Smooth muscle cell (in vitro differentiated cells): ENCODE measurements around the gene CARD11. TPM values are rescaled to one million over a fixed set of nuclear protein-coding genes. Genes with fewer than 3 reads are reported as not detected.

Source experiments
- DNase-seq: peaks from one replicate; lab custom pipeline; 2025; ENCODE audit not compliant: unreplicated experiment; lab: John Stamatoyannopoulos, UW
- H2AFZ ChIP-seq: fragments of 200-600 bp; sonication (generic); 2 replicates; pipeline ENCODE4 v1.6.0; 2016; ENCODE audit warnings: antibody characterized with exemption, low read depth, mild to moderate bottlenecking
- H3F3A ChIP-seq: fragments of 200-600 bp; sonication (generic); 2 replicates; pipeline ENCODE4 v1.6.0; 2017; ENCODE audit warnings: antibody characterized with exemption, low read depth
- H3K27ac ChIP-seq: fragments of 200-600 bp; sonication (generic); 2 replicates; pipeline ENCODE4 v1.5.1; 2016; ENCODE audit warnings: low read depth, mild to moderate bottlenecking
- H3K27me3 ChIP-seq: fragments of 200-600 bp; sonication (generic); 2 replicates; pipeline ENCODE4 v1.6.1; 2016; ENCODE audit warnings: low read depth, mild to moderate bottlenecking
- H3K36me3 ChIP-seq: fragments of 200-600 bp; sonication (generic); 2 replicates; pipeline ENCODE4 v1.5.1; 2016; ENCODE audit warnings: low read depth
- H3K4me1 ChIP-seq: fragments of 200-600 bp; sonication (generic); 2 replicates; pipeline ENCODE4 v1.5.1; 2016; ENCODE audit warnings: low read depth
- H3K4me2 ChIP-seq: fragments of 200-600 bp; sonication (generic); 2 replicates; pipeline ENCODE4 v1.6.0; 2016; ENCODE audit warnings: mild to moderate bottlenecking
- H3K4me3 ChIP-seq: fragments of 200-600 bp; sonication (generic); 2 replicates; pipeline ENCODE4 v1.5.1; 2016; ENCODE audit warnings: mild to moderate bottlenecking
- H3K79me2 ChIP-seq: fragments of 200-600 bp; sonication (generic); 2 replicates; pipeline ENCODE4 v1.6.0; 2016; ENCODE audit warnings: low read depth, mild to moderate bottlenecking
- H3K9ac ChIP-seq: fragments of 200-600 bp; sonication (generic); 2 replicates; pipeline ENCODE4 v1.6.0; 2016; ENCODE audit warnings: low read depth
- H3K9me3 ChIP-seq: fragments of 200-600 bp; sonication (generic); replicated peaks from 2 replicates; pipeline ENCODE4 v1.5.1; 2016; ENCODE audit warnings: low read depth
- H4K20me1 ChIP-seq: fragments of 200-600 bp; sonication (generic); 2 replicates; pipeline ENCODE4 v1.6.0; 2016; ENCODE audit warnings: low read depth
- WGBS: methylation state at CpG from one replicate; pipeline ENCODE4 v1.1.7; 2016; ENCODE audit warnings: low lambda C conversion rate; 5-methylcytosine and 5-hydroxymethylcytosine counted together
- polyA plus RNA-seq: library from polyadenylated mRNA; unstranded; fragments of >200 nt; fragmentation: Nextera tagmentation; extraction: Ambion mirVana; gene quantifications from 2 replicates; pipeline ENCODE4 v1.2.1, GENCODE V29; 2016
- total RNA-seq: library from RNA; depleted of rRNA; stranded (reverse); fragments of >200 nt; gene quantifications from 2 replicates; pipeline ENCODE4 v1.2.3, GENCODE V29; 2014
- TF ChIP-seq, protein P1 (sequence below): fragments of 200-600 bp; sonication (generic); IDR thresholded peaks from 2 replicates; pipeline ENCODE4 v1.5.1; 2017; ENCODE audit warnings: borderline replicate concordance, mild to moderate bottlenecking, antibody characterized with exemption; ENCODE audit not compliant: insufficient read depth, poor library complexity, severe bottlenecking

Gene CARD11
- total and polyA plus RNA-seq, 2 experiments from 2014 or later, result 1.3 to 2.4 TPM

DNA sequence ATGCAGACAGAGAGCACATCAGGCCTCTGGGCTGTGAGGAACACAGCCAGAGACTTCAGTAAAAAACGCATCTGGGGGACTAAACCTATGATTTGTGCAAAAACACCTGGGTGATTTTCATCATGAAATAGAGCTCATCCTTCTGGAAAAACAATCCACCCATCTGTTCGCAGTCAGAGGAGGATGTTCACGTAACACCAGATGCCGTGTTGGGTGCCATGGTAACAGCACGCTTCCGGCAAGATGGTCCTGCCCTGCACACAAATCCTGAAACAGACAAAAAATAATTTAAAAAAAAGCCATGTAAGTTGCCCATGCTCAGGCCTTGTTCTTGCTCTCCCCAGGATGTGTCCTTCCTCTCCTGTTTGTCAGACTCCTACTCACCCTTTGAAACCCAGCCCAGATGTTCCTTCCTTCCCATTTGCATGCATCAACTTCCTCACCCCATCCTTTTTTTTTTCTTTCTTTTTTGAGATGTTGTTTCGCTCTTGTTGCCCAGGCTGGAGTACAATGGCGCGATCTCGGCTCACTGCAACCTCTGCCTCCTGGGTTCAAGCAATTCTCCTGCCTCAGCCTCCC lies 171.3 kb downstream of the CARD11 start:
- Histone ChIP-seq H3K4me2 (no peak overlapping the region), H3K79me2 (no peaks in the 10 kb centered on the region), H4K20me1 (no peaks in the 10 kb centered on the region), H2AFZ (no peak overlapping the region), H3K36me3 (no peaks in the 10 kb centered on the region), H3F3A (peaks cover 17% of the 10 kb centered on the region), H3K4me1 (no peaks in the 10 kb centered on the region), H3K9me3 (no peaks in the 10 kb centered on the region), H3K27me3 (no peaks in the 10 kb centered on the region), H3K4me3 (no peak overlapping the region), H3K9ac (no peak overlapping the region), H3K27ac (no peak overlapping the region)
- WGBS, result 92% methylated on average over 10 of the region's 10 CpGs
- DNase-seq, result no peak
- TF ChIP-seq, protein P1, sequence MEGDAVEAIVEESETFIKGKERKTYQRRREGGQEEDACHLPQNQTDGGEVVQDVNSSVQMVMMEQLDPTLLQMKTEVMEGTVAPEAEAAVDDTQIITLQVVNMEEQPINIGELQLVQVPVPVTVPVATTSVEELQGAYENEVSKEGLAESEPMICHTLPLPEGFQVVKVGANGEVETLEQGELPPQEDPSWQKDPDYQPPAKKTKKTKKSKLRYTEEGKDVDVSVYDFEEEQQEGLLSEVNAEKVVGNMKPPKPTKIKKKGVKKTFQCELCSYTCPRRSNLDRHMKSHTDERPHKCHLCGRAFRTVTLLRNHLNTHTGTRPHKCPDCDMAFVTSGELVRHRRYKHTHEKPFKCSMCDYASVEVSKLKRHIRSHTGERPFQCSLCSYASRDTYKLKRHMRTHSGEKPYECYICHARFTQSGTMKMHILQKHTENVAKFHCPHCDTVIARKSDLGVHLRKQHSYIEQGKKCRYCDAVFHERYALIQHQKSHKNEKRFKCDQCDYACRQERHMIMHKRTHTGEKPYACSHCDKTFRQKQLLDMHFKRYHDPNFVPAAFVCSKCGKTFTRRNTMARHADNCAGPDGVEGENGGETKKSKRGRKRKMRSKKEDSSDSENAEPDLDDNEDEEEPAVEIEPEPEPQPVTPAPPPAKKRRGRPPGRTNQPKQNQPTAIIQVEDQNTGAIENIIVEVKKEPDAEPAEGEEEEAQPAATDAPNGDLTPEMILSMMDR, result no peak

DNA sequence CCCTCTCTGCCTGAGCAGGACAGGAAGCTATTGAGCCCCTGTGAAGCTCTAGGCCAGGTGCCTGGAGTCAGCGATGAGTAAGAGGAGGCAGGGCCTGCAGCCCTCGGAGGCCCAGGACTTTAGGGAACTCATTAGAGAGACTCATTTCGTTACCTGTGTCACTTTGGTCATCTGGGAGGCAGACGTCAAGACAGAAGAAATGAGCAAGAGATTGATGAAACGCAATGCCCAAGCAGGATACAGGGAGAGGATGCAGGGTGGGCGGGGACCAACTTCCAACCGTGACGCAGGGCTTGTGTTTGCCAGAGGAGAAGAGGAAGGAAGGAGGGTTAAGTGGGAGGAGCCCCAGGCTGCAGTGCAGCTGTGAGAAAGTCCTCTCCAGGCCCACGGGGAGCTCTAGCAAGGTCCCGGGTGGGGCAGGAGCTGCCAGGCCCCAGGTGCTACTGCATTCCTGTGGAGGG lies 173.2 kb downstream of the CARD11 start:
- no peaks in the 10 kb centered on the region for H3K79me2 ChIP-seq
- TF ChIP-seq, protein P1, result no peak
- no peaks in the 10 kb centered on the region for H3K27me3 ChIP-seq
- H3F3A ChIP-seq, result peaks cover 17% of the 10 kb centered on the region
- no peak overlapping the region for H3K9ac ChIP-seq
- no peaks in the 10 kb centered on the region for H4K20me1 ChIP-seq
- no peak overlapping the region for H3K27ac ChIP-seq
- no peaks in the 10 kb centered on the region for H3K36me3 ChIP-seq
- H2AFZ ChIP-seq, result no peak overlapping the region
- H3K9me3 ChIP-seq, result no peaks in the 10 kb centered on the region
- no peak overlapping the region for H3K4me2 ChIP-seq
- DNase-seq, result no peak
- H3K4me3 ChIP-seq, result no peak overlapping the region
- H3K4me1 ChIP-seq, result no peaks in the 10 kb centered on the region
- WGBS, result 34% methylated on average over 10 of the region's 10 CpGs

DNA sequence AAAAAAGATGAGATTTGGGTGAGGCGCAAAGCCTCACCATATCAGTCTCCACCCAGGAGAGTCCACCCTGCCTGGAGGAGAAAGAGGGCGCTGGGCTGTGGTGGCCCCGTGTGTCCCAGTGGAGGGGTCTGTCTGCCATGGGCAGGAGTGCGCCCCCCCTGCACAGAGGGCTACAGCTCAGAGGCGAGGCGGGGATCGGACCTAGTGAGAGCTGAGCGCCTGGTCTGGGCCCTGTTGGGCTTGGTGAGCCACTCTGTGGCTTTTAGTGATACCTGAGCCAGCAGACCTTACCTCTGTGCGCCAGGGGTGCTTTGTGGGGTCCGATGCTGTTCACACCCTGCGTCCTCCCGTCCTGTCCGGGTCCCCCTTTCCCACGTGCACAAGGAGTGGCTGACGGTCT lies 173.7 kb downstream of the CARD11 start:
- no peak overlapping the region for H3K9ac ChIP-seq
- no peaks in the 10 kb centered on the region for H3K36me3 ChIP-seq
- TF ChIP-seq, protein P1, result no peak
- no peaks in the 10 kb centered on the region for H3K79me2 ChIP-seq
- no peak overlapping the region for H3K4me3 ChIP-seq
- H3K27ac ChIP-seq, result no peak overlapping the region
- peaks cover 15% of the 10 kb centered on the region for H3F3A ChIP-seq
- no peak overlapping the region for H3K4me2 ChIP-seq
- H3K9me3 ChIP-seq, result no peaks in the 10 kb centered on the region
- H2AFZ ChIP-seq, result no peak overlapping the region
- no peaks in the 10 kb centered on the region for H4K20me1 ChIP-seq
- WGBS, result 94% methylated on average over 15 of the region's 15 CpGs
- no peak for DNase-seq
- H3K27me3 ChIP-seq, result no peaks in the 10 kb centered on the region
- H3K4me1 ChIP-seq, result no peaks in the 10 kb centered on the region

DNA sequence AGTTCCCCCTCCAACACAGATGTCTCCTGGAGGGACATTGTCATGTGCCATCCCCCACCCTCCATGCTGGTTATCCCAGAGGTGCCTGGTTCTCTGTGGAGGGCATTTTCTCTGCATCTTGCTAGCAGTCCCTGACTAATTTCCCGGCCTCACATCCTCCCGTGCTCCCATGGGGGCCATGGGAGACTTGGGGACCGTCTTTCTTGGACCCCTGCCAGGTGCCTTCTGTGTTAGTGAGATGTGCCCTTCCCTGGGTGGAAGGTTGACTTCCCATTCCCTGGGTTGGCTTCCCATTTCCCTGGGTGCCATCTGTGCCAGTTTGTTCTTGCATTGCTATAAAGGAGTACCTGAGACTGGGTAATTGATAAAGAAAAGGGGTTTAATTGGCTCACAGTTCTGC lies 177.1 kb downstream of the CARD11 start:
- H3K9ac ChIP-seq, result no peak overlapping the region
- DNase-seq, result no peak
- no peaks in the 10 kb centered on the region for H3K27me3 ChIP-seq
- no peaks in the 10 kb centered on the region for H3K4me1 ChIP-seq
- H3K36me3 ChIP-seq, result no peaks in the 10 kb centered on the region
- H3K27ac ChIP-seq, result no peak overlapping the region
- no peaks in the 10 kb centered on the region for H3K9me3 ChIP-seq
- no peaks in the 10 kb centered on the region for H3K79me2 ChIP-seq
- no peaks in the 10 kb centered on the region for H4K20me1 ChIP-seq
- TF ChIP-seq, protein P1, result no peak
- H3K4me3 ChIP-seq, result no peak overlapping the region
- no peak overlapping the region for H2AFZ ChIP-seq
- no peak overlapping the region for H3K4me2 ChIP-seq
- peaks cover 12% of the 10 kb centered on the region for H3F3A ChIP-seq
- 84% methylated on average over 3 of the region's 3 CpGs for WGBS
